Measurements from ENCODE around the gene KRT13.
A peak's percentile ranks its signal among the peaks of the same experiment; 100 is the strongest.

Gene KRT13

DNA sequence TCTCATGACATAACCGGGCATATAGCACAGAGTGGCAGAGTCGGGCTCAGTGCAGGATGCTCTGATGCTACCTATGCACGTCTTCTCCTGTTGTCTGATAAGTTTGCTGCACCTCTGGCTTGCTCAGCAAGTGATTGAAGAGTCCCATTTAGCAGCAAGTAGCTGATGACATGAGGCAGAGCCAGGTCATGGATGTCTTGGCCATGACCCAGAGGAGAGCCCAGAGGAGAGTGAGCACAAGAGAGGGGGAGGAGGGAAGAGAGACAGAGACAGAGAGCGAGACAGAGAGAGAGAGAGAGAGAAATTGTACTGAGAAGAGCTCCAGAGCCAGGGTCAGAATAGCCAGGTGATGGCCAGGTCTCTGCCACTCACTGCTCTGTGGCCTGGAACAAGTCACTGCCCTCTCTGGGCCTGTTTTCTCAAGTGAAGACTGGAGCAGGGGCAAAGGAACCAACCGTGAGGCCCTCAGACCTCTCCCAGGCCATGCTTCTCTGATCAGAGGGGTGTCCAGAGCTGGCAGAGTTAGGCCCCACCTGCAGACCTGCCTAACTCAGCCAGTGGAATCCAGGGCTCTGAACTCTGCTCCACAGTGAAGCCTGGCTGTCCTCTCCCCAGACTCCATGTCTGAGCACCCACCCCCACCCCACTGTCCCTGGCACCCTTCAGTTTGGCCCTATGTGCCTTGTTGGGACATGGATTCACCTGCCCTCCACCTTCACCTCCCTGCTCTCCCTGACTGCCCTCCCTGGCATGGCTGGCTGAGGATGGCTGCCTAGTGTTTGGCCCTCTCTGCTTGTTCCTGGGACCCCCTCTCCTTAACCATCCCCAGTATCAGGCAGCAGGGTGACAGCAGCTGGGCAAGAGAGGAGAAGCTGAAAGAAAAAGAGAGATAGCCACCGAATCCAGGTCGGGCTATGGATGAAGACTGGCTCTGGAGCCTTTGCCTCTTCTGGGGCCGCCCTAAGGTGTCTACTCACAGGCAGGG lies 20.2 kb downstream of the KRT13 start:
- H3K14ac ChIP-seq (ENCODE audit: low read length) = no peak overlapping the region
- H3K79me1 ChIP-seq (ENCODE audit: low read depth, low read length) = no peaks in the 10 kb centered on the region
- no peak overlapping the region for H2AFZ ChIP-seq (ENCODE audit: low read length)
- no peaks in the 10 kb centered on the region for H3K9me3 ChIP-seq (replicated peaks in 1 of 2; ENCODE audit: control insufficient read depth in 2 of 2, insufficient read depth in 1 of 2, low read depth in 1 of 2, low read length in 2 of 2)
- DNase-seq (ENCODE audit: low spot score) = no peak
- H2BK12ac ChIP-seq (ENCODE audit: low read length) = no peak overlapping the region
- H3K27ac ChIP-seq (replicated peaks; ENCODE audit: low read length) = no peak overlapping the region
- no peak overlapping the region for H3K4ac ChIP-seq (ENCODE audit: low read length)
- H4K8ac ChIP-seq (ENCODE audit: low read depth, low read length) = no peak overlapping the region
- H2BK15ac ChIP-seq (ENCODE audit: low read length) = peak overlapping the region; percentile 19
- peaks cover 0 to 24% (median 0%) of the 10 kb centered on the region in 3 experiments for H3K27me3 ChIP-seq (ENCODE audit: control insufficient read depth in 3 of 3, insufficient read depth in 3 of 3, low read depth in 1 of 3, low read length in 3 of 3)
- peak overlapping the region; percentile 42 for H2AK5ac ChIP-seq (ENCODE audit: low read depth, low read length)
- H4K91ac ChIP-seq (ENCODE audit: low read depth, low read length, poor library complexity) = no peak overlapping the region
- H3K9ac ChIP-seq (ENCODE audit: low read depth, low read length, poor library complexity) = peak overlapping the region; percentile 15
- no peaks in the 10 kb centered on the region for H3K36me3 ChIP-seq (replicated peaks in 1 of 2; ENCODE audit: control insufficient read depth in 2 of 2, insufficient read depth in 2 of 2, low read length in 2 of 2)
- H3K23ac ChIP-seq (ENCODE audit: low read depth, low read length, poor library complexity) = no peak overlapping the region
- no peak overlapping the region for H2BK120ac ChIP-seq (ENCODE audit: low read depth, low read length)
- H3K4me3 ChIP-seq (ENCODE audit: low read length in 2 of 2) = no peak overlapping the region
- no peak overlapping the region for H3K4me2 ChIP-seq (ENCODE audit: insufficient read depth, low read length, poor library complexity, severe bottlenecking)
- WGBS, 2 donors (ENCODE audit: extremely low coverage in 2 of 2, insufficient read length in 2 of 2, insufficient replicate concordance in 1 of 2) = no CpG with 5 or more reads among the region's 8 CpGs
- no peak overlapping the region for H2BK5ac ChIP-seq (ENCODE audit: low read length)
- H3K4me1 ChIP-seq (ENCODE audit: control insufficient read depth in 2 of 2, insufficient read depth in 1 of 2, low read depth in 1 of 2, low read length in 2 of 2) = peaks cover 0 to 5% of the 10 kb centered on the region in 2 donors
- H3K18ac ChIP-seq (ENCODE audit: low read length) = peak overlapping the region; percentile 9

DNA sequence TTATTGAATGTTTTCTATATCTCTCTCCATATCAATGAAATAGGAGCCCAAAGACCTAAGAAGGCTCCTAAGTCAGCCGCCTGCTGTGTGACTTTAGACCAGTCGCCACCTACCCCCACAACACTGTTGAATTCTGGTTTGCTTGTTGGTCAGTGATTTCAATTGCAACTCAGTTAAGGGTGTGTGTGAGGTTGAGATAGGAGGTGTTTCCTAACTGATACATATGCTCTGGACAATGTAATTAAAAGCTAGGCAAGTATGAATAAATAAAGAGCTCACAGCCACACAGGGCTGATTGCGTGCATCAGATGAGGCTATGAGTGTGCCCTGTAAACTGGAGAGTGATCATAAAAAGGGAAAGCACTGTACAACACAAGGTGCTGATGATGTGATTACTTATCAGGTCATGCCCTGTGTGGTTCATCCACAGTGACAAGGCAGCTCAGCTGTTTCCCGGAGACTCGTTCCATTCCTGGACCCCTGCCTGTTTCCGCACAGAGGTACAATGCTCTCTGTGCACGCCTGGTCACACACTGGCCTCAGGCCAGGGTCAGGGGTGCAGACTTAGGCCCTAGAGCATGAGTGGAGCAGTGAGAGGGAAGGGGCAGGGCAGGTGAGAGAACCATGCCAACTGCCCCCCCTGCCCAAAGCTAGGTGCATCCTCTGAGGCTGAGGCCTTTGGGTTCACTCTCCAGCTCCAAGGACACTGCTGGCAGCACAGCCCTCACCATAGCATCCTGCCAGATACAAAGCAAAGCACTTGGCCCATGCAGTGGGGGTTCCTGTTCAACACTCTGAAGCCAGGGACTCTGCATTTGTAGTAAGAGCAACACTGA lies 21.2 kb downstream of the KRT13 start:
- no peak overlapping the region for H2BK15ac ChIP-seq (ENCODE audit: low read length)
- H4K91ac ChIP-seq (ENCODE audit: low read depth, low read length, poor library complexity) = no peak overlapping the region
- peaks cover 0 to 17% (median 0%) of the 10 kb centered on the region in 3 experiments for H3K27me3 ChIP-seq (ENCODE audit: control insufficient read depth in 3 of 3, insufficient read depth in 3 of 3, low read depth in 1 of 3, low read length in 3 of 3)
- no peak overlapping the region for H3K4ac ChIP-seq (ENCODE audit: low read length)
- H3K9ac ChIP-seq (ENCODE audit: low read depth, low read length, poor library complexity) = no peak overlapping the region
- H4K8ac ChIP-seq (ENCODE audit: low read depth, low read length) = no peak overlapping the region
- H3K4me2 ChIP-seq (ENCODE audit: insufficient read depth, low read length, poor library complexity, severe bottlenecking) = no peak overlapping the region
- WGBS, 2 donors (ENCODE audit: extremely low coverage in 2 of 2, insufficient read length in 2 of 2, insufficient replicate concordance in 1 of 2) = no CpG with 5 or more reads among the region's 7 CpGs
- no peak overlapping the region for H3K4me3 ChIP-seq (ENCODE audit: low read length in 2 of 2)
- H3K9me3 ChIP-seq (replicated peaks in 1 of 2; ENCODE audit: control insufficient read depth in 2 of 2, insufficient read depth in 1 of 2, low read depth in 1 of 2, low read length in 2 of 2) = no peaks in the 10 kb centered on the region
- H2BK5ac ChIP-seq (ENCODE audit: low read length) = no peak overlapping the region
- no peak overlapping the region for H3K18ac ChIP-seq (ENCODE audit: low read length)
- no peak overlapping the region for H2AK5ac ChIP-seq (ENCODE audit: low read depth, low read length)
- no peak overlapping the region for H2BK120ac ChIP-seq (ENCODE audit: low read depth, low read length)
- H3K4me1 ChIP-seq (ENCODE audit: control insufficient read depth in 2 of 2, insufficient read depth in 1 of 2, low read depth in 1 of 2, low read length in 2 of 2) = peaks cover 0 to 5% of the 10 kb centered on the region in 2 donors
- no peak overlapping the region for H3K14ac ChIP-seq (ENCODE audit: low read length)
- no peak overlapping the region for H3K27ac ChIP-seq (replicated peaks; ENCODE audit: low read length)
- no peaks in the 10 kb centered on the region for H3K79me1 ChIP-seq (ENCODE audit: low read depth, low read length)
- no peak overlapping the region for H2BK12ac ChIP-seq (ENCODE audit: low read length)
- no peaks in the 10 kb centered on the region for H3K36me3 ChIP-seq (replicated peaks in 1 of 2; ENCODE audit: control insufficient read depth in 2 of 2, insufficient read depth in 2 of 2, low read length in 2 of 2)
- H3K23ac ChIP-seq (ENCODE audit: low read depth, low read length, poor library complexity) = no peak overlapping the region
- no peak for DNase-seq (ENCODE audit: low spot score)
- no peak overlapping the region for H2AFZ ChIP-seq (ENCODE audit: low read length)

- no peak overlapping the region for H2BK12ac ChIP-seq (ENCODE audit: low read length)
- H3K4me3 ChIP-seq (ENCODE audit: low read length in 2 of 2) = no peak overlapping the region
- H2BK5ac ChIP-seq (ENCODE audit: low read length) = no peak overlapping the region
- H3K23ac ChIP-seq (ENCODE audit: low read depth, low read length, poor library complexity) = no peak overlapping the region
- no peak overlapping the region for H2AK5ac ChIP-seq (ENCODE audit: low read depth, low read length)
- H4K8ac ChIP-seq (ENCODE audit: low read depth, low read length) = no peak overlapping the region
- no peak overlapping the region for H3K27ac ChIP-seq (replicated peaks; ENCODE audit: low read length)
- H3K79me1 ChIP-seq (ENCODE audit: low read depth, low read length) = no peaks in the 10 kb centered on the region
- H3K4ac ChIP-seq (ENCODE audit: low read length) = no peak overlapping the region
- H3K4me2 ChIP-seq (ENCODE audit: insufficient read depth, low read length, poor library complexity, severe bottlenecking) = no peak overlapping the region
- no peak overlapping the region for H4K91ac ChIP-seq (ENCODE audit: low read depth, low read length, poor library complexity)
- H2AFZ ChIP-seq (ENCODE audit: low read length) = no peak overlapping the region
- H3K27me3 ChIP-seq (ENCODE audit: control insufficient read depth in 3 of 3, insufficient read depth in 3 of 3, low read depth in 1 of 3, low read length in 3 of 3) = peaks cover 0 to 16% (median 0%) of the 10 kb centered on the region in 3 experiments
- no peak overlapping the region for H2BK120ac ChIP-seq (ENCODE audit: low read depth, low read length)
- H2BK15ac ChIP-seq (ENCODE audit: low read length) = no peak overlapping the region
- H3K18ac ChIP-seq (ENCODE audit: low read length) = no peak overlapping the region
- H3K36me3 ChIP-seq (replicated peaks in 1 of 2; ENCODE audit: control insufficient read depth in 2 of 2, insufficient read depth in 2 of 2, low read length in 2 of 2) = no peaks in the 10 kb centered on the region
- peaks cover 0 to 5% of the 10 kb centered on the region in 2 donors for H3K4me1 ChIP-seq (ENCODE audit: control insufficient read depth in 2 of 2, insufficient read depth in 1 of 2, low read depth in 1 of 2, low read length in 2 of 2)
- WGBS, 2 donors (ENCODE audit: extremely low coverage in 2 of 2, insufficient read length in 2 of 2, insufficient replicate concordance in 1 of 2) = no CpG with 5 or more reads among the region's 9 CpGs
- no peak for DNase-seq (ENCODE audit: low spot score)
- no peak overlapping the region for H3K14ac ChIP-seq (ENCODE audit: low read length)
- no peak overlapping the region for H3K9ac ChIP-seq (ENCODE audit: low read depth, low read length, poor library complexity)
- H3K9me3 ChIP-seq (replicated peaks in 1 of 2; ENCODE audit: control insufficient read depth in 2 of 2, insufficient read depth in 1 of 2, low read depth in 1 of 2, low read length in 2 of 2) = no peaks in the 10 kb centered on the region
Observed at GRCh38 chr17:41483531-41483930, 21.9 kb downstream of the KRT13 start.

- Histone ChIP-seq H2AFZ (ENCODE audit: low read length) (no peak within 1 kb of the TSS), H2AK5ac (ENCODE audit: low read depth, low read length) (no peak within 1 kb of the TSS), H2BK15ac (ENCODE audit: low read length) (no peak within 1 kb of the TSS), H3K27ac (replicated peaks; ENCODE audit: low read length) (no peak within 1 kb of the TSS), H4K8ac (ENCODE audit: low read depth, low read length) (no peak within 1 kb of the TSS), H2BK120ac (ENCODE audit: low read depth, low read length) (no peak within 1 kb of the TSS), H3K18ac (ENCODE audit: low read length) (no peak within 1 kb of the TSS), H3K4me3 (ENCODE audit: low read length in 2 of 2) (no peak within 1 kb of the TSS), H3K9ac (ENCODE audit: low read depth, low read length, poor library complexity) (no peak within 1 kb of the TSS), H3K4me2 (ENCODE audit: insufficient read depth, low read length, poor library complexity, severe bottlenecking) (no peak within 1 kb of the TSS), H3K14ac (ENCODE audit: low read length) (no peak within 1 kb of the TSS), H2BK5ac (ENCODE audit: low read length) (no peak within 1 kb of the TSS), H4K91ac (ENCODE audit: low read depth, low read length, poor library complexity) (no peak within 1 kb of the TSS), H3K36me3 (replicated peaks in 1 of 2; ENCODE audit: control insufficient read depth in 2 of 2, insufficient read depth in 2 of 2, low read length in 2 of 2) (no peaks in the 10 kb centered on the region), H3K9me3 (replicated peaks in 1 of 2; ENCODE audit: control insufficient read depth in 2 of 2, insufficient read depth in 1 of 2, low read depth in 1 of 2, low read length in 2 of 2) (no peaks in the 10 kb centered on the region), H3K23ac (ENCODE audit: low read depth, low read length, poor library complexity) (no peak within 1 kb of the TSS), H3K27me3 (ENCODE audit: control insufficient read depth in 3 of 3, insufficient read depth in 3 of 3, low read depth in 1 of 3, low read length in 3 of 3) (peaks cover 0 to 4% (median 0%) of the 10 kb centered on the region in 3 experiments), H3K4ac (ENCODE audit: low read length) (no peak within 1 kb of the TSS), H3K79me1 (ENCODE audit: low read depth, low read length) (no peaks in the 10 kb centered on the region), H2BK12ac (ENCODE audit: low read length) (no peak within 1 kb of the TSS), H3K4me1 (ENCODE audit: control insufficient read depth in 2 of 2, insufficient read depth in 1 of 2, low read depth in 1 of 2, low read length in 2 of 2) (peaks cover 0 to 6% of the 10 kb centered on the region in 2 donors)
- WGBS, 2 donors (ENCODE audit: extremely low coverage in 2 of 2, insufficient read length in 2 of 2, insufficient replicate concordance in 1 of 2) = no CpG with 5 or more reads among the region's 2 CpGs
- DNase-seq (ENCODE audit: low spot score) = no peak
Observed at GRCh38 chr17:41481036-41481435, 24.4 kb downstream of the KRT13 start, which contains the start of gene KRT35. KRT35 (minus strand) TSS chr17:41481151; CDS start chr17:41481097, 54 bp downstream.
